ENCODE measurements around the gene CXCR6. TPM values are rescaled to one million over a fixed set of nuclear protein-coding genes. Genes with fewer than 3 reads are reported as not detected.
A peak's percentile ranks its signal among the peaks of the same experiment; 100 is the strongest.

CXCR6 gene
- total RNA-seq, 4 donors from 2014 or later = 0.54 to 3.5 (median 0.87) TPM; not detected in 1

GRCh38 chr3:45981346-45982074, 38.2 kb downstream of the CXCR6 start:
- H3K9me3 ChIP-seq = no peaks in the 10 kb centered on the region
- H3K27ac ChIP-seq = no peak overlapping the region
- no peaks in the 10 kb centered on the region for H3K27me3 ChIP-seq
- ATAC-seq = no peak
- no peak overlapping the region for H3K4me3 ChIP-seq
- TF ChIP-seq EP300 (IDR thresholded peaks at IDR 0.05) (no peak), CTCF (IDR thresholded peaks at IDR 0.05) (no peak), POLR2AphosphoS5 (IDR thresholded peaks at IDR 0.05) (no peak), POLR2A (IDR thresholded peaks at IDR 0.05) (no peak)
- H3K4me1 ChIP-seq = peaks cover 0 to 43% (median 18%) of the 10 kb centered on the region in 3 donors
- 49 to 85% methylated on average over 2 of the region's 2 CpGs for WGBS, 2 donors (ENCODE audit: low coverage in 1 of 2)
- H3K36me3 ChIP-seq = peaks cover 0 to 79% of the 10 kb centered on the region in 2 donors

- Histone ChIP-seq H3K36me3 (peaks cover 0 to 57% of the 10 kb centered on the region in 2 donors), H3K4me3 (no peak overlapping the region), H3K4me1 (peaks cover 18 to 66% (median 40%) of the 10 kb centered on the region in 3 donors), H3K9me3 (no peaks in the 10 kb centered on the region), H3K27ac (peak overlapping the region; percentile 26 to 86 (median 82)), H3K27me3 (no peaks in the 10 kb centered on the region)
- TF ChIP-seq EP300 (IDR thresholded peaks at IDR 0.05) (no peak), POLR2A (IDR thresholded peaks at IDR 0.05) (no peak), CTCF (IDR thresholded peaks at IDR 0.05) (no peak), POLR2AphosphoS5 (IDR thresholded peaks at IDR 0.05) (no peak)
- ATAC-seq = no peak
- 77 to 100% methylated on average over 1 to 3 of the region's 3 CpGs for WGBS, 2 donors (ENCODE audit: low coverage in 1 of 2)
These were observed 40.5 kb downstream of the CXCR6 start for GRCh38 chr3:45983770-45984169.

GRCh38 chr3:45984331-45985312, 41.4 kb downstream of the CXCR6 start:
- H3K9me3 ChIP-seq = no peaks in the 10 kb centered on the region
- H3K27ac ChIP-seq = peak overlapping the region; percentile 26 to 86 (median 82)
- no peaks in the 10 kb centered on the region for H3K27me3 ChIP-seq
- peaks cover 0 to 50% of the 10 kb centered on the region in 2 donors for H3K36me3 ChIP-seq
- H3K4me3 ChIP-seq = no peak overlapping the region
- WGBS, 2 donors (ENCODE audit: low coverage in 1 of 2) = 25 to 40% methylated on average over 3 to 4 of the region's 8 CpGs
- ATAC-seq = no peak
- TF ChIP-seq POLR2AphosphoS5 (IDR thresholded peaks at IDR 0.05) = peak; percentile 76
- no peak for TF ChIP-seq EP300 (IDR thresholded peaks at IDR 0.05)
- peaks cover 23 to 71% (median 48%) of the 10 kb centered on the region in 3 donors for H3K4me1 ChIP-seq

- H3K4me1 ChIP-seq = peaks cover 23 to 80% (median 49%) of the 10 kb centered on the region in 3 donors
- no peak for ATAC-seq
- TF ChIP-seq EP300 (IDR thresholded peaks at IDR 0.05) (no peak), POLR2AphosphoS5 (IDR thresholded peaks at IDR 0.05) (no peak), CTCF (IDR thresholded peaks at IDR 0.05) (no peak), POLR2A (IDR thresholded peaks at IDR 0.05) (no peak)
These were observed 42.5 kb downstream of the CXCR6 start for GRCh38 chr3:45985532-45986302.

More at GRCh38 chr3:45985532-45986302, 42.5 kb downstream of the CXCR6 start:
- Histone ChIP-seq H3K36me3 (peaks cover 0 to 39% of the 10 kb centered on the region in 2 donors), H3K27ac (peak overlapping the region; percentile 68 to 86 (median 82)), H3K9me3 (no peaks in the 10 kb centered on the region), H3K27me3 (no peaks in the 10 kb centered on the region), H3K4me3 (no peak overlapping the region)
- WGBS, 2 donors (ENCODE audit: low coverage in 1 of 2) = 43 to 53% methylated on average over 5 to 6 of the region's 13 CpGs
